GM18870 (cell line): ENCODE results near the gene ITPR3.

Source experiments
- ATAC-seq: cut with Tn5 transposase; IDR thresholded peaks from one replicate; pipeline ENCODE4 v1.9.1; 2021; ENCODE audit warnings: moderate library complexity; ENCODE audit not compliant: unreplicated experiment

The ITPR3 gene

DNA sequence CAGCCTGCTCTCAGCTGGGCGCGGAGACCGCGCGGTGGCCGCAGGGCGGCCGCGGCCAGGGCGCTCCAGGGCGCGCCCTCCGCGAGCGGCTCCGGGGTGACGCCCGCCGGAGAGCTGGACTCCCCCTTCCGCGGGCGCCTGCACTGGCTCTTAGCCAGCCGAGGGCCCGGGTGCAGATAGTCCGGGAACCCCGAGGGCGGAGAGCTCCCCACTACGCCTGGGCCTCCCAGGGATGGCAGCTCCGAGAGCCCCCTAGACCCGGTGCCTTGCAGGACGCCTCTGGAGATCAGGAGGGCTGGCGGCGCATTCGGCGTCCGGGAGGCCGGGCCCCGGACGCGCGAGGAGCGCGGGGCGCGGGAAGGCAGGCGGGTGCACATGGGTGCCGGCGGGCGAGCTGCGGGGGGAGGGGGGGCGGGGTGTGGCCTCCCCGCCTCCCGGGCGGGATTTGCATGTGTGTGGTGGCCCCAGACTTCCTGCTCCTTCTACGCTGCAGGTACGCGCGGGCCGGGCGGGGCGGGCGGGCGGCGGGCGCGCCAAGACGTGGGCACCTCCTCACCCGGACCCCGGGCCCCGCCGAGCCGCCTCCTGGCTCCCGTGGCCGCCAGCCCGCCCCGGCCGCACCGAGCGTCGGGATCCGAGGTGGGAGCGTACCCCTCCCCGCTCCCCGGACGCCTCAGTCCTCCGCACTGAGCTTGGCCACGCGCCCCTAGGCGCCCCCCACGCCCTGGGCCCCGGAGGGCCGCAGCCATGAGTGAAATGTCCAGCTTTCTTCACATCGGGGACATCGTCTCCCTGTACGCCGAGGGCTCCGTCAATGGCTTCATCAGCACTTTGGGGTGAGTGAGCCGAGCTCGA is at the start of gene ITPR3:
TSS of gene ITPR3 (plus strand) at position 467 of the 855 bp plus-strand sequence. CDS start at position 748, 281 bp downstream.
- no peak for ATAC-seq

DNA sequence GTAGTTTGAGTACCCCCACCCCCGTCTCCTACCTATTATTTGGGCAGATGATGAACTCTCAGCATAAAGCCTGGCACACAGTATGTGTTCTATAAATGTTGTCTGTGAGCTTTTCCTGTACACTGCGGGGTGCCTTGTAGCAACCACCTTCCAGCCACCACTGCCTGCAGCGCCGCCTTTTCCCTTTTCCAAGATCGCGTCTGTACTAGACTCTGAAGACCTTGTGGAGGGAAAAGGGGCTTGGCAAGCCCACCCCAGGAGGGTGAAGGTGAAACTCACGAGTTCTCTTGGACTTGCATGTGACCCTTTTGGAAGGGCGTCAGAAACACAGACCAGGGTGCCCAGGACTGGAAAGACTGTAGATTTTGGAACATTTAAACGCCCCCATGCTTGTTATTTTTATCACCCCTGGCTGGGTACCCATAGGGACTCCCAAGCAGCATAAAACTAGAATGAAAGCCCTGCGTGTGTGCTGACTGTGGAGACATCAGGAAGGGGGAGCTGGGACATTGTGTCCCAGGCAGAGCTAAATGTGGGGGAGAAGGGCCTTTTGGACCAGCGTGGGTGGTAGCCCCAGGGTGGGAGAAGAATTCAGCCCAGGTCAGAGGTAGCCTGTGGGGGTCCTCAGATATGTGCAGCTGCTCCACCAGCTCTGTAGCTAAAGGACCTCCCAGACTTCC is 49.3 kb upstream of the ITPR3 start:
- ATAC-seq: no peak

DNA sequence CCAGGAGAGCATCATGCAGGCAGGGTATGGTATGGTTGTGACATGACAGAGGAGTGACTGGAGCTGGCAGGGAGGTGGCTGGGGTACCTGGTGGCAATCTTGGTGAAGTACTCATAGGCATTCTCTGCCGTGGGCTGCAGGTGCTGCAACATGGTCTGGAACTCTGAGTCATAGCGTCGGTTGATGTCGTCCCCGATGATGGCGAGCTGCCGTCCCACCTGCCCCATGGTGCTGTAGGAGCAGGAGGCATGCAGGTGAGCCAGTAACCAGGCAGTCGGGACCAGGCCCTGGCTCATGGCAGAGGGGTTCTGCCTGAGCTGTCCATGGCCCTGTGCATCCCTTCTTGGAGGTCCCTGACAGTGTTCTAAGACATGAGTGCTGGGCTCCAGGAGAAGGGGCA is 45.9 kb upstream of the ITPR3 start:
- ATAC-seq: no peak

GRCh38 chr6:33576668-33577067 is 44.5 kb upstream of the ITPR3 start:
- no peak for ATAC-seq

DNA sequence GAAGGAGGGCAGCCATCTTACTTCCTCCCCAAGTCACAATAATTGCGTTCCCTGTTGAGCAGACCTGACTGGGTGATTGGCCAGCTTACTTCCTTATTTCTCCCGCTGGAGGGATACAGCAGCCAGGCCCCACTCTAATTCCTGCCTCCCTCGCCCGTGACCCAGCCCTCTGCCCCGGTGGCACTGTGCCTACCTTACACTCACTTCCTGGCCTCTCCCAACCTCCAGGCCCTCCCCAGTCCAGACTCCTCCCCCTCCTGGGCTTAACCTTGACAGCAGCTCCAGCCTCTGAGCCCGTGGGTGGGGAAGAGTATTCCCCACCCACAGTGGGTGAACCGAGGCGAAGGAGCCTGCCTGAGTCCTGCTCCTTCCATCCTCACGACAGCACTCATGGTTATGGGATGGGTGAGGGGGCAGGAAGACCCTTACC is 44.0 kb upstream of the ITPR3 start:
- ATAC-seq: no peak

DNA sequence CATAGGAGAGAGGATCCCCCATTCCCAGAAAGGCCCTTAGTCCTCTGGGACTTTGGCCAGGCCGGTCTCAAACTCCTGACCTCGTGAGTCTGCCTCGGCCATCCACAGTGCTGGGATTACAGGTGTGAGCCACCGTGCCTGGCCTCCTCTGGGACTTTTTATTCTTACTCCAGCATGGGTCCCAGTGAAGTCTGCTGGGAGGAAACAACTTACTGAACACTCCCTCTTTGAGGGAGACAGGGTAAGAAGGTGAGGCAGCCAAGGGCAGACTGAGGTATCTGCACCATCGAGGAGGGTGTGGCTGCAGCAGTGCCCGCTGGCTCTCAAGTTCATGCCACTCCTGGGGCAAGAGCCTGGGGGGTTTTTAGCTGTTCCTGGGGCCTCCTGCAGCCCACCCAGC is 43.4 kb upstream of the ITPR3 start:
- no peak for ATAC-seq

GRCh38 chr6:33578164-33578563 is 43.0 kb upstream of the ITPR3 start:
- no peak for ATAC-seq

DNA sequence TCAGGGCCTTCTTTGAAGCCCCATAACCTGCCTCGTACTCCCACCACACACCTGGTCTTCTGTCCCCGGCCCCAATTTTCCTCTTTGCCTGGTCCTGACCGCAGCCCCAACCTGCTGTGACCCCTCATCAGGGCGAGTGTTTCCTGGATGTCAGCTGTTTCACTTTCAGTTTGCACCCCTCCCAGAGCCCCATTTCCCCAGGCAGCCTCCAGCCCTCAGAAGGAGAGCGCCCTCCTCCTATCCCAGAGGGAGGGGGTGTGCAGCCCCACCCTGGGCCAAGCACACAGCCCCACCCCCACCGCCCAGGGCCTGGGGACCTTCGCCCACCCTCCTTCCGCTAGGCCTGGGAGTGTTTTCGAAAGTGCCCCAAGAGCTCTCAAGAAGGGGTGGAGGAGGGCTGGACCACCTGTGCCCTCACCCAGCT is 42.5 kb upstream of the ITPR3 start:
- ATAC-seq: no peak

DNA sequence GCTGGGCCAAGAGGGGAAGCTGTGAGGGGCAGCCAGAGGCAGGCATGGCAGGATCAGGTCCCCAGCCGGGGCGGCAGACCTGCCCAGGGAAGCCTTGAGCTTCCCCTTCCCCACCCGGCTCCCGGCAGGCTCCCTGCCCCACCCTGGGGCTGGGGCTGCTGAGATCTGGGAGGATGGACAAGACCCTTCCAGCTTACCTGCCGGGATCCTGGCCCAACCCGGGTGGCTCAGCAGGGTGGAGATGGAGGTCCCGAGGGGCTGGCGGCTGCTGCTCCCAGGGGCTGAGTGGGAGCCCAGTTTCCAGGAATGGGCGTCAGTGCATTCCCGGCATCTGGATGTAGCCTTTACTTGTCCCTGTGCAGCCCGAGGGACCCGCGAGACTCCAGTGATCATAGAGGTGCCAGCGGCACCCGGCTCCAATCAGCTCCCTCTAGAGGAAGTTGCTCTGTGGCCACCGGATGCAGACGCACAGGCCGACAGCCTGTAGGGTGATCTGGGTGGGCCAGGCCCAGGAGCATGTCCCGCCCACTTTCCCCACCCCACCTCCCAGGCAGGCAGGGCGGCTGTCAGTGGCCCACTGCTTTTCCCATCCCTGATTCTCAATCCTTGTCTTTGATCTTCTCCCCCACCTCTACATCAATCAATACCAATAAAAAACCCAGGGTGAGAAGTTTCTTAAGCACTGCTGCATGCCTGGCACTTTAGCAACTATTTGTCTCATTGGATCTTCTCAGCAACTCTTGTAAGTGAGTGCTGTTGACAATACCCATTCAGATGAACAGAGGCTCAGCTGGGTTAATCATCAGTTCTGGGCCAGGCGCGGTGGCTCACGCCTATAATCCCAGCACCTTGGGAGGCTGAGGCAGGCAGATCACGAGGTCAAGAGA is 41.1 kb upstream of the ITPR3 start, which contains the start of gene BAK1:
TSS of gene BAK1 (minus strand) at position 449 of the 887 bp plus-strand sequence. CDS start 2,672 bp downstream, outside the sequence.
- no peak for ATAC-seq

GRCh38 chr6:33581186-33581585 is 39.9 kb upstream of the ITPR3 start:
- no peak for ATAC-seq

- ATAC-seq: no peak
Measured at GRCh38 chr6:33583591-33584155, 37.4 kb upstream of the ITPR3 start.

DNA sequence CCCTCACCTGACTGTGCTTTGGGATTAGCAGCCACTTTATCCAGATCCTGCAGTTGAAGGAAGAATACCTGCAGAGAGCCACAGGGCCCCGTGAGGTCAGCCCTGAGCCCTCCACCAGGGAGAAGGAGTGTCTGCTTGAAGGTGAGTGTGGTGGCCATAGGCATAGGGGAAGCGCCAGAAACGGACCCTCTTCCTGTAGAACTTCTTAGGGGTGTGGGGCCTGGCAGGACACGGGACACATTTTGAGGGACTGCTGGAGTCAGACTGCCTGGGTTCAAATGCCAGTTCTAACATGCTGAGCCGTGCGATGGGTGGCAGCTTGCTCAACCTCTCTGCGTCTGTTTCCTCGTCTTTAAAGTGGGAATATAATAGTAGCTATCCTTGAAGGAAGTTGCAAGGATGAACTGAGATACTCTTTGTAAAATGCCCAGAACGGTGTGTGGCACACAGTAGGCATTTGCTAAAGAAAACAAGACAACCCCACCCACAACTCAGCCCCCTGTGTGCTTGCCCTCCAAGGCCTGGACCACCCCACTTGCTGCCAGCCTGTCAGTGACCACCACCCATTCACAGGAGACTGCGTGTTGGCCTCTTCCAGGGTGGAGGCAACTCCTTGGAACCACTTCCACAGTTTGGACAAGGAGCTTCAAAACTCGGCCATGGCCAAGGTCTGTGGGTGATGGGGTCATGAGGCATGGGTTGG is 36.3 kb upstream of the ITPR3 start:
- no peak for ATAC-seq

GRCh38 chr6:33585403-33586107 is 35.6 kb upstream of the ITPR3 start:
- ATAC-seq: no peak

DNA sequence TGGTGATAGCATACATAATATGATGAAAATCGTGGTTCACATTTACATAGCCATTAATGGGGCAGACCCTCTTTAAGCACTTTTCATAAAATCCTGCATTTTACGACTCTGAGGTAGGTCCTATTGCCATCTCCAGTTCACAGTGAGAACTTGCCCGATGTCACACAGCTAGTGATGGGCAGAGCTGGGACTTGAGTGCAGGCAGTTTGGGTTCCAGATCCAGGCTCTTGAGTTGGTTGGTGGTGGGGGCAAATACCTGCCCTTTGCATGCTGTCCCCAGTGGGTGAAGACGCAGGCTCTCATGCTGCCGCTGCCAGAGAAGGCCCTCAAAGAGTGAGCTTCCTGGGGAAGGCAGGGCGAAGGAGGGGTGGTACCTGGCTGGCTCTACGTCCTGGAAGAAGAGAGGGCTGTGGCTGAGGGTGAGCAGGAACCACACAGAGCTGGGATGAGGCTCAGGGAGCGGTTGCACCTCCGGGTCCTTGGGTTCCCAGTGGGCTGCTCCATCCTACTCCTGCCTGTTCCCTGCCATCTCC is 34.9 kb upstream of the ITPR3 start:
- ATAC-seq: no peak

GRCh38 chr6:33587529-33587928 is 33.6 kb upstream of the ITPR3 start:
- ATAC-seq: no peak

- ATAC-seq: no peak
Measured at GRCh38 chr6:33588894-33589293, 32.2 kb upstream of the ITPR3 start.

DNA sequence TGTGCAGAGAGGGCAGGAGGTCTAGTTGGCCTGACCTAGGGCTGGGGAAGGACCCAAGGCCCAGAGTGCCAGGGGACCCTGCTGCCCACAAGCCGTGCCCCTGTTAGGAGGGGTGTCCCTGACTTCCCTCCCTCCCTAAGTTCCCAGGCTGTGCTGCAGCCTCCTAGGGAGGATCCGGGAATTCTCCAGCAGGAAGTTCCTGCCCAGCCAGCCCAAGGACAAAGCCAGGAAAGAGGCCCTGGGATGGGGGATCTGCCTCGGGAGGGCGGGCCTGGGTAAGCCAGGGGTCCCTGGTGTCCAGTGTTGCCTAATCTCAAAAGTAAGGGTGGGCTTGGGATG is 31.8 kb upstream of the ITPR3 start:
- ATAC-seq: no peak

GRCh38 chr6:33589731-33590530 is 31.2 kb upstream of the ITPR3 start:
- ATAC-seq: no peak
